ENCODE measurements around the gene ARID1B. TPM values are rescaled to one million over a fixed set of nuclear protein-coding genes. Genes with fewer than 3 reads are reported as not detected.

The ARID1B gene
- total RNA-seq, 5 donors from 2014 or later (not counting 1 experiment from before 2014, with no cell fraction given), result 103 to 161 (median 108) TPM

DNA sequence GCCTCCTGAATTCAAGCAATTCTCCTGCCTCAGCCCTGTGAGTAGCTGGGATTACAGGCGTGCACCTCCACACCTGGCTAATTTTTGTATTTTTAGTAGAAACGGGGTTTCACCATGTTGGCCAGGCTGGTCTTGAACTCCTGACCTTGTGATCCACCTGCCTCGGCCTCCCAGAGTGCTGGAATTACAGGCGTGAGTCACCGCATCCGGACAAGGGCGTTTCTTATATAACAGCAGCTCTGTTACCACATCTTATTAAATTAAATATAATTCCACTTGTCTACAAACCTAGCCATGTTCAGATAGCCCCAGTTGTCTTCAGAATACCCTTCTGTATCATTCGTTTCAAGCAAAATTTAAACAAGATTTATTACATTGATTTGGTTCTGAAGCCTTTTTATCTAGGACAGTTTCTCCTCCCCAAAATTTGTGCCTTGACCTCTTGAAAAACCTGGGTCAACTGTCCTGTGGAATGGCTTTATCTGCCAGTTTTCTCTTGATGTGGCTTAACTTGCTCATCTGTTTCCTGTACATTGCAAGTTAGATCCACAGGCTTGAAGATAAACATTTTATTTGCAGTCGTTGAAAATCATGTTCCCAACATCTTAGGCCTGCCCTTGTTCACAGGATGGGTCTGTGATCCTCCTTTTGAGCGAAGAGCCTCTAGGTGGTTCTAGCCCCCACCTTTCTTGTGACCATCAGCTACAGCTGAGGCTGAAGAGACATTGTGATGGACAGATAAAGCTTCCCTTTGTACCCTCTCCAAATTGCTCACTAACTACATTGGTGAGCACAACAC is 132.2 kb downstream of the ARID1B start:
- Mint-ChIP-seq H3K36me3 (peaks cover 25% of the 10 kb centered on the region), H3K9me3 (no peaks in the 10 kb centered on the region), H3K4me1 (peaks cover 65 to 86% (median 76%) of the 10 kb centered on the region in 3 donors), H3K27ac (peak overlapping the region; percentile 23 to 66), H3K4me3 (no peak overlapping the region), H3K27me3 (no peaks in the 10 kb centered on the region)
- Histone ChIP-seq H3K27me3 (replicated peaks in 1 of 2; ENCODE audit: control insufficient read depth in 2 of 2, extremely low read depth in 1 of 2, insufficient read depth in 2 of 2, low read length in 1 of 2) (no peaks in the 10 kb centered on the region), H3K27ac (ENCODE audit: low read length) (no peak overlapping the region), H3K4me1 (ENCODE audit: control insufficient read depth in 1 of 2, extremely low read depth in 1 of 2, insufficient read depth in 2 of 2, low read length in 2 of 2) (peaks cover 17 to 26% of the 10 kb centered on the region in 2 experiments), H3K4me3 (ENCODE audit: control insufficient read depth in 1 of 2, extremely low read depth in 1 of 2, low read length in 1 of 2) (no peak overlapping the region), H3K9me3 (no peaks in the 10 kb centered on the region), H3K36me3 (ENCODE audit: control insufficient read depth in 2 of 2, extremely low read depth in 1 of 2, insufficient read depth in 1 of 2, low read length in 1 of 2) (no peaks in the 10 kb centered on the region)
- DNase-seq, result no peak
- CTCF ChIA-PET, result interaction anchor here in 1 of 2 donors (0.7 kb wide), 1 partner anchor 26 kb away, joined by 8 read pairs; no protein-coding TSS in a partner anchor
- POLR2A ChIA-PET, result no interaction called here
- WGBS (ENCODE audit: insufficient coverage), result 58% methylated on average over 2 of the region's 10 CpGs
- ATAC-seq (replicated peaks in 1 of 4), result no peak

DNA sequence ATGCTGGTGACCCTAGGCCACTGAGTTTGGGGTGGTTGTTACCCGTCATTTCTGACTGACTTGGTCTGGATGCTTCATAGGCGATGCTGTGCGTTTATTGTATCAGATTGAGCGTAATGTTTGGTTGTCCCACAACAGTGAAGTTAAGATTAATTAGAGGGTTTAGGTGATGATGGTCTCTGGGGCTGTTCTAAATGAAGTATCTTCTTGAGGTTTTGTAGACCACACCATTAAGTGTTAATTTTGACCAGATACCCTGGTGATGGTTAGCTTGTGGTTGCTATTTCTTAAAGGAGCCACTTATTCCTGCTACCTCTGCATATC is 132.8 kb downstream of the ARID1B start:
- peak overlapping the region in 1 of 2 donors; percentile 23 for H3K27ac Mint-ChIP-seq
- CTCF ChIA-PET, result no interaction called here

DNA sequence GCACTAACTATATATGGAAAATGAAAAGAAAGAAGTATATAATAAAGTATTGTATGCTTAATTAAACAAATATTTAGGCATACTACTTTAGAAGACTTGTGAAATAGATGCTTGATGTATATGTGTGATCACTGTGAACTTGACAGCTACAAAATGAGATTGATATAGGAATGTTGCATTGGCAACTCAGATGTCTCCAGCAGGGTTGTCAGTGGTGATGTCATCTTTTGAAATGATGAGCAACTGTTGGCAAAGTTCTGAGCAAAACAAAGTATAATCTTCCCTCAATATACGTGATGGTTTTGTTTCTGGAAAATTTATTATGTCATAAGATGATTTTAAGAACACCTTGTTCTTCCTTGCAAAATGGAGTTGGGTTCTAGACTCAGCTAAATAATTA is 133.8 kb downstream of the ARID1B start:
- no peaks in the 10 kb centered on the region for H3K9me3 ChIP-seq
- H3K4me1 Mint-ChIP-seq, result peaks cover 69 to 87% (median 76%) of the 10 kb centered on the region in 3 donors
- DNase-seq, result no peak
- H3K36me3 Mint-ChIP-seq, result peaks cover 25% of the 10 kb centered on the region
- CTCF ChIA-PET, result interaction anchor here in 1 of 2 donors (0.6 kb wide), 1 partner anchor 125 kb away, joined by 3 read pairs; no protein-coding TSS in a partner anchor
- ATAC-seq (replicated peaks in 1 of 4), result peak in 1 of 4 experiments; percentile 42
- no peaks in the 10 kb centered on the region for H3K9me3 Mint-ChIP-seq
- H3K27me3 Mint-ChIP-seq, result no peaks in the 10 kb centered on the region
- H3K4me1 ChIP-seq (ENCODE audit: control insufficient read depth in 1 of 2, extremely low read depth in 1 of 2, insufficient read depth in 2 of 2, low read length in 2 of 2), result peaks cover 17 to 30% of the 10 kb centered on the region in 2 experiments
- H3K4me3 Mint-ChIP-seq, result no peak overlapping the region
- no peak overlapping the region for H3K27ac ChIP-seq (ENCODE audit: low read length)
- no CpG with 5 or more reads among the region's 1 CpG for WGBS (ENCODE audit: insufficient coverage)
- no peaks in the 10 kb centered on the region for H3K36me3 ChIP-seq (ENCODE audit: control insufficient read depth in 2 of 2, extremely low read depth in 1 of 2, insufficient read depth in 1 of 2, low read length in 1 of 2)
- POLR2A ChIA-PET, result interaction anchor here in 1 of 2 donors (0.6 kb wide), 3 partner anchors 43 to 527 kb away, joined by 4 to 6 read pairs (median 5); no protein-coding TSS in a partner anchor
- no peaks in the 10 kb centered on the region for H3K27me3 ChIP-seq (replicated peaks in 1 of 2; ENCODE audit: control insufficient read depth in 2 of 2, extremely low read depth in 1 of 2, insufficient read depth in 2 of 2, low read length in 1 of 2)
- H3K4me3 ChIP-seq (ENCODE audit: control insufficient read depth in 1 of 2, extremely low read depth in 1 of 2, low read length in 1 of 2), result no peak overlapping the region
- H3K27ac Mint-ChIP-seq, result no peak overlapping the region

More for the DNA sequence above, 132.8 kb downstream of the ARID1B start:
- POLR2A ChIA-PET, result no interaction called here
- H3K4me3 ChIP-seq (ENCODE audit: control insufficient read depth in 1 of 2, extremely low read depth in 1 of 2, low read length in 1 of 2), result no peak overlapping the region
- no peak for ATAC-seq (replicated peaks in 1 of 4)
- H3K4me1 ChIP-seq (ENCODE audit: control insufficient read depth in 1 of 2, extremely low read depth in 1 of 2, insufficient read depth in 2 of 2, low read length in 2 of 2), result peaks cover 17 to 28% of the 10 kb centered on the region in 2 experiments
- no peaks in the 10 kb centered on the region for H3K27me3 ChIP-seq (replicated peaks in 1 of 2; ENCODE audit: control insufficient read depth in 2 of 2, extremely low read depth in 1 of 2, insufficient read depth in 2 of 2, low read length in 1 of 2)
- DNase-seq, result no peak
- H3K9me3 ChIP-seq, result no peaks in the 10 kb centered on the region
- H3K9me3 Mint-ChIP-seq, result no peaks in the 10 kb centered on the region
- peaks cover 70 to 91% (median 81%) of the 10 kb centered on the region in 3 donors for H3K4me1 Mint-ChIP-seq
- no peak overlapping the region for H3K27ac ChIP-seq (ENCODE audit: low read length)
- H3K27me3 Mint-ChIP-seq, result no peaks in the 10 kb centered on the region
- peaks cover 29% of the 10 kb centered on the region for H3K36me3 Mint-ChIP-seq
- H3K36me3 ChIP-seq (ENCODE audit: control insufficient read depth in 2 of 2, extremely low read depth in 1 of 2, insufficient read depth in 1 of 2, low read length in 1 of 2), result no peaks in the 10 kb centered on the region
- 98% methylated on average over 4 of the region's 4 CpGs for WGBS (ENCODE audit: insufficient coverage)
- H3K4me3 Mint-ChIP-seq, result no peak overlapping the region

DNA sequence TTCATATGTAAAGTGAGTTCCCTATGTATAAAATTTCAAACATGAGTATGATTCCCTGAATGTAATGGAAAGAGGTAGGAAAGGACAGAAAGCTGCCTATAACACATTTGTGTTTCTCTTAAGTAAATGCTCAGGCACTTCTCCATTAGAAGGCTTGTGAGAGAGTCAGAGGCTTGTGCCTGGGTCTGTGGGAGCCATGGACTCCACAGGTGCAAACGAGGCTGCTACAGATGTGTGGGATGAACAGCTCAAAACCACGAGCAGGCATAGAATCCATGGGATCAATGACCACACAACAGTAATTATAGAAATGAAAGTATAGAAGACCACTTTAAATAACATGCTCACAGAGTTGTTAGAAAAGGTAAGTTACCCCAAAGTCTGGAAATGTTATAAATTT is 134.4 kb downstream of the ARID1B start:
- H3K27ac Mint-ChIP-seq, result peak overlapping the region in 1 of 2 donors; percentile 41
- Histone ChIP-seq H3K27ac (ENCODE audit: low read length) (no peak overlapping the region), H3K27me3 (replicated peaks in 1 of 2; ENCODE audit: control insufficient read depth in 2 of 2, extremely low read depth in 1 of 2, insufficient read depth in 2 of 2, low read length in 1 of 2) (no peaks in the 10 kb centered on the region), H3K4me1 (ENCODE audit: control insufficient read depth in 1 of 2, extremely low read depth in 1 of 2, insufficient read depth in 2 of 2, low read length in 2 of 2) (peaks cover 17 to 30% of the 10 kb centered on the region in 2 experiments), H3K4me3 (ENCODE audit: control insufficient read depth in 1 of 2, extremely low read depth in 1 of 2, low read length in 1 of 2) (no peak overlapping the region), H3K36me3 (ENCODE audit: control insufficient read depth in 2 of 2, extremely low read depth in 1 of 2, insufficient read depth in 1 of 2, low read length in 1 of 2) (no peaks in the 10 kb centered on the region), H3K9me3 (no peaks in the 10 kb centered on the region)
- ATAC-seq (replicated peaks in 1 of 4), result no peak
- no peaks in the 10 kb centered on the region for H3K27me3 Mint-ChIP-seq
- H3K36me3 Mint-ChIP-seq, result peaks cover 28% of the 10 kb centered on the region
- H3K9me3 Mint-ChIP-seq, result no peaks in the 10 kb centered on the region
- DNase-seq, result no peak
- ChIA-PET POLR2A (no interaction called here), CTCF (interaction anchor here in 1 of 2 donors (0.7 kb wide), 1 partner anchor 58 kb away, joined by 3 read pairs; no protein-coding TSS in a partner anchor)
- H3K4me1 Mint-ChIP-seq, result peaks cover 73 to 91% (median 80%) of the 10 kb centered on the region in 3 donors
- no peak overlapping the region for H3K4me3 Mint-ChIP-seq
- no CpG with 5 or more reads among the region's 2 CpGs for WGBS (ENCODE audit: insufficient coverage)

DNA sequence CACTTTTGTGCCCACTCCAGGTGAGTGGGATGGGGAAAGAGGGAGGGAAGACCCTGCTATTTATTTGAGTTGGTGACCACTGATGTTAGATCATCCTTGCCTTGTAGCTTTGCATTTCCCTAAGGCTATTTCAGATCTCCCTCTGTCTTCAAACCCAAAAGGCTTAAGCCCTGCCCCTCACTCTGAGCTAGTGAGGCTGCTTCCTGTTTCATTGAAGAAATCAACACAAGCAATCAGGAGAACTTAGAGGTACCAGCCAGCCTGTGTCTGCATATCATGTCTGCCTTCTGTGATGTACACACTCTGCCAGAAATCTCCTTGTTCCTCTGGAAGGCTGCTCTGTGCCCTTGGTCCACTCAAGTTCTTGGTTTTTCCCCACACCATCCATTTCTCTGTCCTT is 135.3 kb downstream of the ARID1B start:
- ATAC-seq (replicated peaks in 1 of 4), result peak; percentile 69 to 79 (median 71)
- Histone ChIP-seq H3K4me3 (ENCODE audit: control insufficient read depth in 1 of 2, extremely low read depth in 1 of 2, low read length in 1 of 2) (no peak overlapping the region), H3K27ac (ENCODE audit: low read length) (no peak overlapping the region), H3K4me1 (ENCODE audit: control insufficient read depth in 1 of 2, extremely low read depth in 1 of 2, insufficient read depth in 2 of 2, low read length in 2 of 2) (peaks cover 17 to 30% of the 10 kb centered on the region in 2 experiments), H3K9me3 (no peaks in the 10 kb centered on the region), H3K36me3 (ENCODE audit: control insufficient read depth in 2 of 2, extremely low read depth in 1 of 2, insufficient read depth in 1 of 2, low read length in 1 of 2) (no peaks in the 10 kb centered on the region), H3K27me3 (replicated peaks in 1 of 2; ENCODE audit: control insufficient read depth in 2 of 2, extremely low read depth in 1 of 2, insufficient read depth in 2 of 2, low read length in 1 of 2) (no peaks in the 10 kb centered on the region)
- no peaks in the 10 kb centered on the region for H3K9me3 Mint-ChIP-seq
- H3K27ac Mint-ChIP-seq, result peak overlapping the region in 1 of 2 donors; percentile 36
- peaks cover 73 to 91% (median 80%) of the 10 kb centered on the region in 3 donors for H3K4me1 Mint-ChIP-seq
- POLR2A ChIA-PET, result interaction anchor here in 1 of 2 donors (0.6 kb wide), 1 partner anchor 20 kb away, joined by 3 read pairs; no protein-coding TSS in a partner anchor
- peak overlapping the region in 1 of 3 donors; percentile 31 for H3K4me3 Mint-ChIP-seq
- CTCF ChIA-PET, result no interaction called here
- DNase-seq, result peak in 8 of 35 experiments; percentile 4 to 36 (median 12)
- no peaks in the 10 kb centered on the region for H3K27me3 Mint-ChIP-seq
- peaks cover 22% of the 10 kb centered on the region for H3K36me3 Mint-ChIP-seq

DNA sequence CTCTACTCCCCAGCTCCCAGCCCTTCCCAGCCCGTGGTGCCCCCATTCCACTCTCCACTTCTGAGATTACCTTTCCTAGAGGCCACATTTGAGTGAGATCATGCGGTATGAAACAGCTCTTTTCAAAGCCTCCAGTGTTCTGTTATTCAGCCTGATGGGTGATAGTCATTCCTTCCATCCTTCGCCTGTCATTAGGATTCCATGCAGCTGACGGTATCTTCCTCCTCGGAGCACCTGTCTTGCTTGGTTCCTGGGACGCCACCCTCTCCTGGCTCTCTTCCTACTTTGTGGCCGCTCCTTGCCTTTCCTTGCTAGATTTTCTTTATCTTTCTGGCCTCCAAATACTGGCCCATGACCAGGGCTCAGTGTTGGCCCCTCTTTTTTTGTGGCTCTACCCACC is 137.0 kb downstream of the ARID1B start:
- H3K4me3 ChIP-seq (ENCODE audit: control insufficient read depth in 1 of 2, extremely low read depth in 1 of 2, low read length in 1 of 2), result no peak overlapping the region
- peaks cover 17 to 30% of the 10 kb centered on the region in 2 experiments for H3K4me1 ChIP-seq (ENCODE audit: control insufficient read depth in 1 of 2, extremely low read depth in 1 of 2, insufficient read depth in 2 of 2, low read length in 2 of 2)
- POLR2A ChIA-PET, result no interaction called here
- CTCF ChIA-PET, result no interaction called here
- no peak for DNase-seq
- no peaks in the 10 kb centered on the region for H3K9me3 ChIP-seq
- no peaks in the 10 kb centered on the region for H3K36me3 ChIP-seq (ENCODE audit: control insufficient read depth in 2 of 2, extremely low read depth in 1 of 2, insufficient read depth in 1 of 2, low read length in 1 of 2)
- 98% methylated on average over 6 of the region's 7 CpGs for WGBS (ENCODE audit: insufficient coverage)
- no peak for ATAC-seq (replicated peaks in 1 of 4)
- Mint-ChIP-seq H3K36me3 (peaks cover 22% of the 10 kb centered on the region), H3K27me3 (no peaks in the 10 kb centered on the region), H3K27ac (no peak overlapping the region), H3K4me1 (peaks cover 75 to 91% (median 80%) of the 10 kb centered on the region in 3 donors), H3K9me3 (no peaks in the 10 kb centered on the region), H3K4me3 (no peak overlapping the region)
- H3K27ac ChIP-seq (ENCODE audit: low read length), result no peak overlapping the region
- no peaks in the 10 kb centered on the region for H3K27me3 ChIP-seq (replicated peaks in 1 of 2; ENCODE audit: control insufficient read depth in 2 of 2, extremely low read depth in 1 of 2, insufficient read depth in 2 of 2, low read length in 1 of 2)

All from T-cell (primary cell).